Measurements from ENCODE around the gene PPIA.

The PPIA gene

DNA sequence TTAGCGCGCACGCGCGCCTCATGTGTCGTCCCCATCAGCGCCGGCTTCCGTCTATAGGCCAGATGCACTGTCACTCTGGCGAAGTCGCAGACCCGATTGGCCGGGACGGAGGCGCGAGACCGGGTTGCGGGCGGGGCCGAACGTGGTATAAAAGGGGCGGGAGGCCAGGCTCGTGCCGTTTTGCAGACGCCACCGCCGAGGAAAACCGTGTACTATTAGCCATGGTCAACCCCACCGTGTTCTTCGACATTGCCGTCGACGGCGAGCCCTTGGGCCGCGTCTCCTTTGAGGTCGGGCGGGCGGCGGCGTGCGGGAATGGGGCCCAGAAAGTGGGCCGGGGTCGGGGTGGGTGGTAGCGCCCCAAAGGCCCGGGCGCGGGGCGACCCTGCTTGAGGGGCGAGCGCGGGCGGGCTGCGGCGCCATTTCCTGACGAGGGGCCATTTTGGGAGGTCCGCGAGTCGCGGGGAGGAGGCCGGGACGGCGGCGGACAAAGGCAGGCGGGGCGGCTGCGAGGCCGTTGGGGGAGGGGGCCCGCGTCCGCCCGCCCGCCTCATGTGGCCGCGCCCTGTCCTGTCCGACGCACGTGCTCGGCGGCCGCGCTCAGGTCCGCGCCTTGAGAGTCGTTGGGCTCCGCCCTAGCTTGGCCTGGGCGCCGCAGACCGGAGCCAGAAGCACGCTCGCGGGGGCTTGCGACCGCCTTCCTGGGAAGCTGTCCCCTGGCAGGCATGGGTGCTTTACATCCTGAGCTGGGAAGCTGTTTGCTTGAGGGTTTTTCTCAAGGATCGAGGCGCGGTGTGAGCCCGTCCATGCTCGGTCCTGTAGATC is at the start of gene PPIA:
TSS of gene PPIA (plus strand) at position 178 of the 825 bp plus-strand sequence. CDS start at position 222, 44 bp downstream.
- Mint-ChIP-seq H3K36me3 (ENCODE audit: low read depth) (peaks cover 37% of the 10 kb centered on the region), H3K4me3 (peak within 1 kb of the TSS; percentile 93 to 98 (median 95)), H3K27ac (peak within 1 kb of the TSS; percentile 94 to 99 (median 99)), H3K27me3 (ENCODE audit: low read depth) (no peaks in the 10 kb centered on the region), H3K4me1 (peaks cover 23% of the 10 kb centered on the region), H3K9me3 (no peaks in the 10 kb centered on the region)
- no peak for TF ChIP-seq CTCF (IDR thresholded peaks at IDR 0.05; ENCODE audit: unreplicated experiment in 3 of 3)

GRCh38 chr7:44748045-44748947 is 48.2 kb upstream of the PPIA start, which contains the start of gene ZMIZ2:
ZMIZ2 (plus strand) TSS chr7:44748847; CDS start chr7:44756250, 7,403 bp downstream.
- peak within 1 kb of the TSS; percentile 83 to 96 (median 88) for H3K27ac Mint-ChIP-seq
- no peaks in the 10 kb centered on the region for H3K9me3 Mint-ChIP-seq
- TF ChIP-seq CTCF (IDR thresholded peaks at IDR 0.05; ENCODE audit: unreplicated experiment in 3 of 3), result no peak
- H3K4me3 Mint-ChIP-seq, result peak within 1 kb of the TSS; percentile 84 to 91 (median 86)
- peaks cover 40% of the 10 kb centered on the region for H3K4me1 Mint-ChIP-seq
- peaks cover 13% of the 10 kb centered on the region for H3K36me3 Mint-ChIP-seq (ENCODE audit: low read depth)
- peaks cover 4% of the 10 kb centered on the region for H3K27me3 Mint-ChIP-seq (ENCODE audit: low read depth)

DNA sequence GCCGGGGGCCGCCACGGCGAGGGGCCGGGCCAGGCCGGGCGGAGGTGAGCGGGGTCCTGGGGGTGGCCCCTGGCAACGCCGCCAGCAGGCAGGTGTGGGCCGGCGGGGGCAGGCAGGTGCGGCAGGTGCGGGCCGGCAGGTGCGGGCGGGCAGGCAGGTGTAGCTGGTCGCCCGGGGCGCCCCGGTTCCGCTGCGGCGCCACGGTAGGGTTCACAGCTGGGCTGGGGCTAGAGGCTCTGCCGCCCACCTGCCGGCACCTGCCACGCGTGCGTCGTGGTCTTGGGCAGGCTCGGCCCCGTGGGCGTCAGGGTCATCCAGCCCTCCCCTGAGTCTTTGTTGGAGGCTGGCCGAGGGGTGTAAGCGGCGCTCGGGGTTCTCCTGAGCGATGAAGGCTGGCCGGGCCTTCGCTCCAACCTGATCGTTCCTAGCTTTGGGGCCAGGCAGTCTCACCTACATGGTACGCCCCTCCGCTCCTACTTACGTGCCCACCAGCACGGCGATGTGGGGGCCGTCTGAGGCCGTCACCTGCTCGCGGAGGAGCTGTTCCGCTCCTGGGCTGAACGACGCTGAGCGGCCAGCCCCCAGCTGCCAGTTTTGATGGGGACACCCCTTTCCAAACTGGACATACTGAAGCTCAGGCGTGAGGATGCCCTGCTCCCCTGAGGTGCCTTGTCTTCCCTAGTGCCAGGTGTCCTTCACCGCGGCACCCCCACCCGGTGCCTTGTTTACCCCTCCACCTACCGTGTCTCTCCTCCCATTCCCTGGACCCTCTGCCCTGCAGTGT is 47.3 kb upstream of the PPIA start:
- Mint-ChIP-seq H3K4me1 (peaks cover 36% of the 10 kb centered on the region), H3K9me3 (no peaks in the 10 kb centered on the region), H3K4me3 (peak overlapping the region; percentile 84 to 91 (median 86)), H3K36me3 (ENCODE audit: low read depth) (peaks cover 13% of the 10 kb centered on the region), H3K27me3 (ENCODE audit: low read depth) (no peaks in the 10 kb centered on the region), H3K27ac (peak overlapping the region; percentile 12 to 49 (median 18))
- no peak for TF ChIP-seq CTCF (IDR thresholded peaks at IDR 0.05; ENCODE audit: unreplicated experiment in 3 of 3)

- TF ChIP-seq CTCF (IDR thresholded peaks at IDR 0.05; ENCODE audit: unreplicated experiment in 3 of 3), result no peak
- Mint-ChIP-seq H3K27me3 (ENCODE audit: low read depth) (no peaks in the 10 kb centered on the region), H3K4me3 (peak overlapping the region; percentile 84 to 91 (median 86)), H3K27ac (peak overlapping the region in 2 of 3 experiments; percentile 36 to 49), H3K36me3 (ENCODE audit: low read depth) (peaks cover 13% of the 10 kb centered on the region), H3K4me1 (peaks cover 40% of the 10 kb centered on the region), H3K9me3 (no peaks in the 10 kb centered on the region)
Observed at GRCh38 chr7:44749992-44750391, 46.5 kb upstream of the PPIA start.

- Mint-ChIP-seq H3K4me1 (peaks cover 43% of the 10 kb centered on the region), H3K4me3 (peak overlapping the region; percentile 84 to 91 (median 86)), H3K27me3 (ENCODE audit: low read depth) (no peaks in the 10 kb centered on the region), H3K27ac (peak overlapping the region in 1 of 3 experiments; percentile 36), H3K36me3 (ENCODE audit: low read depth) (peaks cover 13% of the 10 kb centered on the region), H3K9me3 (no peaks in the 10 kb centered on the region)
- TF ChIP-seq CTCF (IDR thresholded peaks at IDR 0.05; ENCODE audit: unreplicated experiment in 3 of 3), result no peak
Observed at GRCh38 chr7:44750424-44750823, 46.1 kb upstream of the PPIA start.

Measured in nephron (organoid).